SK-N-SH (cell line): ENCODE data around the gene PLEKHG5. TPM values are rescaled to one million over a fixed set of nuclear protein-coding genes. Genes with fewer than 3 reads are reported as not detected.

ENCODE experiments used
- CTCF ChIA-PET: fragments of 300-600, 350-600 bp; formaldehyde crosslinking; extraction: SDS; loops from one replicate; lab custom pipeline; 2021; lab: Yijun Ruan, JAX
- POLR2A ChIA-PET: fragments of 350-600 bp; sonication (Branson Sonifier 250); formaldehyde crosslinking; extraction: SDS; loops from one replicate; lab custom pipeline; 2020; ENCODE audit warnings: antibody characterized with exemption, inconsistent platforms; lab: Yijun Ruan, JAX
- DNase-seq: peaks from one replicate; pipeline ENCODE4 v3.0.0; 2012
- H2AFZ ChIP-seq: fragments of 200-600 bp; sonication (generic); 2 replicates; pipeline ENCODE4 v1.8.1; 2016; ENCODE audit warnings: antibody characterized with exemption, mild to moderate bottlenecking, low read depth
- H3F3A ChIP-seq: fragments of 200-600 bp; sonication (generic); replicated peaks from 2 replicates; pipeline ENCODE3; 2016; ENCODE audit warnings: antibody characterized with exemption, mild to moderate bottlenecking; ENCODE audit not compliant: insufficient read depth
- H3K27ac ChIP-seq, 2 experiments: fragments of 200-500 bp in 1 of 2; fragments of 200-600 bp in 1 of 2; sonication (Bioruptor generic) in 1 of 2; sonication (generic), shearing (Covaris generic) in 1 of 2; 2 replicates each; pipeline versions ENCODE4 v1.5.1 to v1.6.1; 2014 to 2016; ENCODE audit warnings: low read depth in 2 of 2, inconsistent platforms in 1 of 2, low read length in 1 of 2, mild to moderate bottlenecking in 1 of 2, mixed read lengths in 1 of 2
- H3K27me3 ChIP-seq: fragments of 200-600 bp; sonication (generic), shearing (Covaris generic); 2 replicates; pipeline ENCODE4 v1.6.1; 2016; ENCODE audit warnings: mixed run types; ENCODE audit not compliant: insufficient read depth
- H3K36me3 ChIP-seq, 2 experiments: fragments of 200-500 bp in 1 of 2; fragments of 200-600 bp in 1 of 2; sonication (Bioruptor generic) in 1 of 2; sonication (generic) in 1 of 2; replicated peaks in 1 of 2; 2 replicates each; pipeline versions ENCODE3 to v1.5.1; 2014 to 2016; ENCODE audit warnings: low read length in 1 of 2, mild to moderate bottlenecking in 1 of 2; ENCODE audit not compliant: insufficient read depth in 2 of 2, control insufficient read depth in 1 of 2
- H3K4me1 ChIP-seq, 2 experiments: fragments of 200-500 bp in 1 of 2; fragments of 200-600 bp in 1 of 2; sonication (Bioruptor generic) in 1 of 2; sonication (generic), shearing (Covaris generic) in 1 of 2; 2 replicates each; pipeline versions ENCODE4 v1.5.1 to v1.6.1; 2014 to 2016; ENCODE audit warnings: low read depth in 1 of 2, low read length in 1 of 2, mixed run types in 1 of 2; ENCODE audit not compliant: insufficient read depth in 2 of 2, control insufficient read depth in 1 of 2
- H3K4me2 ChIP-seq: fragments of 200-600 bp; sonication (generic), shearing (Covaris generic); 2 replicates; pipeline ENCODE4 v1.6.1; 2017; ENCODE audit warnings: mixed run types
- H3K4me3 ChIP-seq, 2 experiments: fragments of 200-500 bp in 1 of 2; fragments of 200-600 bp in 1 of 2; sonication (Bioruptor generic) in 1 of 2; sonication (generic), shearing (Covaris generic) in 1 of 2; 2 replicates each; pipeline versions ENCODE4 v1.5.1 to v1.8.1; 2014 to 2016; ENCODE audit warnings: low read depth in 2 of 2, inconsistent platforms in 1 of 2, low read length in 1 of 2, mild to moderate bottlenecking in 1 of 2, mixed read lengths in 1 of 2, moderate library complexity in 1 of 2
- H3K79me2 ChIP-seq: fragments of 200-600 bp; sonication (generic); 2 replicates; pipeline ENCODE4 v1.8.1; 2017; ENCODE audit warnings: mild to moderate bottlenecking; ENCODE audit not compliant: insufficient read depth
- H3K9ac ChIP-seq: fragments of 200-600 bp; sonication (generic); 2 replicates; pipeline ENCODE4 v1.6.1; 2017; ENCODE audit warnings: mixed run types
- H3K9me2 ChIP-seq: fragments of 200-600 bp; sonication (generic); 2 replicates; pipeline ENCODE4 v1.6.1; 2017; ENCODE audit warnings: mixed run types
- H3K9me3 ChIP-seq: fragments of 200-600 bp; sonication (generic); 2 replicates; pipeline ENCODE4 v1.6.1; 2017; ENCODE audit warnings: mixed run types, mild to moderate bottlenecking, moderate library complexity
- H4K20me1 ChIP-seq: fragments of 200-600 bp; sonication (generic); 2 replicates; pipeline ENCODE4 v1.6.1; 2017; ENCODE audit warnings: mild to moderate bottlenecking, mixed run types; ENCODE audit not compliant: insufficient read depth
- CHD2 ChIP-seq: fragments of 150-350 bp; IDR thresholded peaks from 2 replicates; pipeline ENCODE4 v1.6.1; 2018; ENCODE audit warnings: low read length; ENCODE audit not compliant: partially characterized antibody
- ELF1 ChIP-seq: IDR thresholded peaks from 2 replicates; pipeline ENCODE4 v1.4.0; 2012
- FOSL2 ChIP-seq: IDR thresholded peaks from 2 replicates; pipeline ENCODE4 v1.4.0; 2012; ENCODE audit warnings: low read depth, mild to moderate bottlenecking, moderate library complexity, borderline replicate concordance
- FOXJ3 ChIP-seq: sonication (generic); formaldehyde crosslinking; IDR thresholded peaks from 2 replicates; pipeline ENCODE4 v1.5.1; 2020; ENCODE audit warnings: mild to moderate bottlenecking, missing genetic modification reagents
- GATA2 ChIP-seq: sonication (generic); formaldehyde crosslinking; IDR thresholded peaks from 2 replicates; pipeline ENCODE4 v1.5.0; 2020; ENCODE audit warnings: mild to moderate bottlenecking, missing genetic modification reagents
- MXI1 ChIP-seq: IDR thresholded peaks from 2 replicates; pipeline ENCODE4 v1.6.1; 2012; ENCODE audit warnings: mild to moderate bottlenecking, low read depth, low read length, improper control_type of control experiment
- NFIC ChIP-seq: IDR thresholded peaks from 2 replicates; pipeline ENCODE4 v1.4.0; 2012; ENCODE audit warnings: borderline replicate concordance
- RCOR1 ChIP-seq: fragments of 150-350 bp; IDR thresholded peaks from 2 replicates; pipeline ENCODE4 v1.6.1; 2017; ENCODE audit warnings: antibody characterized with exemption, low read length
- RFX5 ChIP-seq: IDR thresholded peaks from 2 replicates; pipeline ENCODE4 v1.6.1; 2012; ENCODE audit warnings: mild to moderate bottlenecking, improper control_type of control experiment, low read length
- TAF1 ChIP-seq: IDR thresholded peaks from 2 replicates; pipeline ENCODE4 v1.6.1; 2012; ENCODE audit warnings: low read depth, mild to moderate bottlenecking, low read length, moderate library complexity, borderline replicate concordance
- TCF12 ChIP-seq: IDR thresholded peaks from 2 replicates; pipeline ENCODE4 v1.4.0; 2012
- TEAD4 ChIP-seq: IDR thresholded peaks from 2 replicates; pipeline ENCODE4 v1.4.0; 2012; ENCODE audit warnings: mild to moderate bottlenecking, borderline replicate concordance; ENCODE audit not compliant: insufficient read depth
- YY1 ChIP-seq: IDR thresholded peaks from 2 replicates; pipeline ENCODE4 v1.4.0; 2012; ENCODE audit warnings: low read depth, mild to moderate bottlenecking
- WGBS: methylation state at CpG from one replicate; pipeline ENCODE4 v1.1.6; 2017; ENCODE audit warnings: low lambda C conversion rate; 5-methylcytosine and 5-hydroxymethylcytosine counted together
- polyA plus RNA-seq, 3 experiments: library from polyadenylated mRNA; depleted of rRNA; stranded (reverse); fragments of >200 nt; gene quantifications; 2 replicates each; pipeline ENCODE4 v1.2.3, GENCODE V29; 2012
- TF ChIP-seq, protein P1 (sequence below): IDR thresholded peaks from 2 replicates; pipeline ENCODE4 v1.6.1; 2012; ENCODE audit warnings: mild to moderate bottlenecking, low read depth, low read length, moderate library complexity
- TF ChIP-seq, protein P2 (sequence below): IDR thresholded peaks from 2 replicates; pipeline ENCODE4; 2012
- TF ChIP-seq, protein P3 (sequence below): fragments of 150-350 bp; IDR thresholded peaks from 2 replicates; pipeline ENCODE4 v1.6.1; 2016; ENCODE audit warnings: mild to moderate bottlenecking, low read depth, low read length
- TF ChIP-seq, protein P4 (sequence below): IDR thresholded peaks from 2 replicates; pipeline ENCODE4 v1.4.0; 2012; ENCODE audit warnings: low read depth

The PLEKHG5 gene
- polyA plus RNA-seq, 1 of the 3 experiments (the other 2 are of a cell fraction), result 14.9 TPM

DNA sequence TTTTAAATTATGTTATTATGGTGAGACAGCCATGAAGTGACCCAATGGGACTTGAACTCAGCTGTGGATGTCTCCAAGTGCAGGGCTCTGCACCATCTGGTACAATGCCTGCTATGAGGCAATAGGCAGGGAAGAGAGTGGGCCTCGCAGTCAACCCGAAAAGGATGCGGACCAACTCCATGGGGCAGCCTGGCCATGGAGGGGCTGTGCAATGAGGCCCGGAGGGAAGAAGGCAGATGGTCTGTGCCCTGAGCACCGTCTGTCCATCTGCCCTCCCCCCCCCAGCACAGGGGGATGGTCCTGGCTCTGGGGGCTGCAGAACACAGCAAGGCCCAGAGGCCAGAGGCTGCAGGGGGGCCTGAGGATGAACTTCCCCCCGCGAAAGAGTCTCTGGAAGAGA, 49.9 kb downstream of the PLEKHG5 start:
- Histone ChIP-seq H3K27me3 (no peaks in the 10 kb centered on the region), H3K4me1 (no peaks in the 10 kb centered on the region; a peak in 1 of 4 replicates), H3K9me3 (no peaks in the 10 kb centered on the region), H3K4me3 (no peak overlapping the region), H2AFZ (no peak overlapping the region), H3F3A (peaks cover 8% of the 10 kb centered on the region), H3K9me2 (no peaks in the 10 kb centered on the region), H4K20me1 (no peaks in the 10 kb centered on the region), H3K4me2 (no peak overlapping the region), H3K79me2 (no peaks in the 10 kb centered on the region), H3K27ac (no peak overlapping the region), H3K36me3 (no peaks in the 10 kb centered on the region), H3K9ac (no peak overlapping the region)
- WGBS, result 93% methylated on average over 5 of the region's 7 CpGs
- ChIA-PET POLR2A (no interaction called here), CTCF (interaction anchor here (1.1 to 13.6 kb wide), 11 partner anchors 8 to 203 kb away, joined by 3 to 290 read pairs (median 9); partner anchors contain the start of genes ESPN, GPR153, HES2 and HES3)
- TF ChIP-seq TEAD4 (no peak), CHD2 (no peak), FOXJ3 (no peak), ELF1 (no peak), MXI1 (no peak), YY1 (no peak), RFX5 (no peak), FOSL2 (no peak), RCOR1 (no peak), TAF1 (no peak), TCF12 (no peak), NFIC (no peak), GATA2 (CRISPR knock-in tag) (no peak)
- TF ChIP-seq, protein P1, sequence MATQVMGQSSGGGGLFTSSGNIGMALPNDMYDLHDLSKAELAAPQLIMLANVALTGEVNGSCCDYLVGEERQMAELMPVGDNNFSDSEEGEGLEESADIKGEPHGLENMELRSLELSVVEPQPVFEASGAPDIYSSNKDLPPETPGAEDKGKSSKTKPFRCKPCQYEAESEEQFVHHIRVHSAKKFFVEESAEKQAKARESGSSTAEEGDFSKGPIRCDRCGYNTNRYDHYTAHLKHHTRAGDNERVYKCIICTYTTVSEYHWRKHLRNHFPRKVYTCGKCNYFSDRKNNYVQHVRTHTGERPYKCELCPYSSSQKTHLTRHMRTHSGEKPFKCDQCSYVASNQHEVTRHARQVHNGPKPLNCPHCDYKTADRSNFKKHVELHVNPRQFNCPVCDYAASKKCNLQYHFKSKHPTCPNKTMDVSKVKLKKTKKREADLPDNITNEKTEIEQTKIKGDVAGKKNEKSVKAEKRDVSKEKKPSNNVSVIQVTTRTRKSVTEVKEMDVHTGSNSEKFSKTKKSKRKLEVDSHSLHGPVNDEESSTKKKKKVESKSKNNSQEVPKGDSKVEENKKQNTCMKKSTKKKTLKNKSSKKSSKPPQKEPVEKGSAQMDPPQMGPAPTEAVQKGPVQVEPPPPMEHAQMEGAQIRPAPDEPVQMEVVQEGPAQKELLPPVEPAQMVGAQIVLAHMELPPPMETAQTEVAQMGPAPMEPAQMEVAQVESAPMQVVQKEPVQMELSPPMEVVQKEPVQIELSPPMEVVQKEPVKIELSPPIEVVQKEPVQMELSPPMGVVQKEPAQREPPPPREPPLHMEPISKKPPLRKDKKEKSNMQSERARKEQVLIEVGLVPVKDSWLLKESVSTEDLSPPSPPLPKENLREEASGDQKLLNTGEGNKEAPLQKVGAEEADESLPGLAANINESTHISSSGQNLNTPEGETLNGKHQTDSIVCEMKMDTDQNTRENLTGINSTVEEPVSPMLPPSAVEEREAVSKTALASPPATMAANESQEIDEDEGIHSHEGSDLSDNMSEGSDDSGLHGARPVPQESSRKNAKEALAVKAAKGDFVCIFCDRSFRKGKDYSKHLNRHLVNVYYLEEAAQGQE, result no peak
- TF ChIP-seq, protein P2, sequence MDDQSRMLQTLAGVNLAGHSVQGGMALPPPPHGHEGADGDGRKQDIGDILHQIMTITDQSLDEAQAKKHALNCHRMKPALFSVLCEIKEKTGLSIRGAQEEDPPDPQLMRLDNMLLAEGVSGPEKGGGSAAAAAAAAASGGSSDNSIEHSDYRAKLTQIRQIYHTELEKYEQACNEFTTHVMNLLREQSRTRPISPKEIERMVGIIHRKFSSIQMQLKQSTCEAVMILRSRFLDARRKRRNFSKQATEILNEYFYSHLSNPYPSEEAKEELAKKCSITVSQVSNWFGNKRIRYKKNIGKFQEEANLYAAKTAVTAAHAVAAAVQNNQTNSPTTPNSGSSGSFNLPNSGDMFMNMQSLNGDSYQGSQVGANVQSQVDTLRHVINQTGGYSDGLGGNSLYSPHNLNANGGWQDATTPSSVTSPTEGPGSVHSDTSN, result no peak
- TF ChIP-seq, protein P3, sequence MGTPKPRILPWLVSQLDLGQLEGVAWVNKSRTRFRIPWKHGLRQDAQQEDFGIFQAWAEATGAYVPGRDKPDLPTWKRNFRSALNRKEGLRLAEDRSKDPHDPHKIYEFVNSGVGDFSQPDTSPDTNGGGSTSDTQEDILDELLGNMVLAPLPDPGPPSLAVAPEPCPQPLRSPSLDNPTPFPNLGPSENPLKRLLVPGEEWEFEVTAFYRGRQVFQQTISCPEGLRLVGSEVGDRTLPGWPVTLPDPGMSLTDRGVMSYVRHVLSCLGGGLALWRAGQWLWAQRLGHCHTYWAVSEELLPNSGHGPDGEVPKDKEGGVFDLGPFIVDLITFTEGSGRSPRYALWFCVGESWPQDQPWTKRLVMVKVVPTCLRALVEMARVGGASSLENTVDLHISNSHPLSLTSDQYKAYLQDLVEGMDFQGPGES, result no peak
- TF ChIP-seq, protein P4, sequence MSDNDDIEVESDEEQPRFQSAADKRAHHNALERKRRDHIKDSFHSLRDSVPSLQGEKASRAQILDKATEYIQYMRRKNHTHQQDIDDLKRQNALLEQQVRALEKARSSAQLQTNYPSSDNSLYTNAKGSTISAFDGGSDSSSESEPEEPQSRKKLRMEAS, result no peak
- DNase-seq, result no peak
